GM21360 (cell line): Measurements from ENCODE around the gene ZNF585A.

Experiments
- ATAC-seq: cut with Tn5 transposase; IDR thresholded peaks from one replicate; pipeline ENCODE4 v1.9.1; 2021; ENCODE audit warnings: mild to moderate bottlenecking, moderate library complexity; ENCODE audit not compliant: unreplicated experiment

ZNF585A gene

DNA sequence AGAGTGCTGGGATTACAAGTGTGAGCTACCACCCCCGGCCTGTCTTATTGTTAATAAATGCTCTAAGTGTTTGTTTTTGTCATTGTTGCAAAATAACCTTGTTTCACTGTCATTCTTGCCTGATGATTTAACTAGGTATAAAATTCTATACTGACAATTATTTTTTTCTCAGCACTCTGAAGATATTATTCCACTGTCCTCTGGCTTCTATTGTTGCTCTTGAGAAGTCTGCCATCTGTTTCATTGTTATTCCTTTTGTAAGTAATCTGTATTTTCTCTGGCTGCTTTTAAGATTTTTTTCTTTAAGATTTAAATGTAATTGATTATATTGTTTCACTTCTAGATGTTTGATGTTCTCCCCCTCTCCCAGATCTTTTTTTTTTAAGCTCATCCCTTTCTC lies 76.6 kb downstream of the ZNF585A start:
- ATAC-seq, result no peak
